SJSA1 (cell line): ENCODE measurements around the gene GRID2. TPM values are rescaled to one million over a fixed set of nuclear protein-coding genes. Genes with fewer than 3 reads are reported as not detected.

Experiments used
- DNase-seq, 2 experiments: peaks; one replicate each; pipeline ENCODE4 v3.0.0-alpha.2; 2015 to 2020; ENCODE audit warnings: low spot score in 2 of 2, low read depth in 1 of 2
- H3K27ac ChIP-seq: fragments of 250-450 bp; sonication (Bioruptor Pico); 2 replicates; pipeline ENCODE4 v1.5.1; 2020; ENCODE audit warnings: mild to moderate bottlenecking, moderate library complexity
- H3K27me3 ChIP-seq: fragments of 250-450 bp; sonication (Bioruptor Pico); replicated peaks from 2 replicates; pipeline ENCODE4 v1.5.1; 2020; ENCODE audit warnings: mild to moderate bottlenecking, moderate library complexity
- H3K36me3 ChIP-seq: fragments of 250-450 bp; sonication (Bioruptor Pico); 2 replicates; pipeline ENCODE4 v1.5.1; 2020; ENCODE audit warnings: mild to moderate bottlenecking
- H3K4me1 ChIP-seq: fragments of 250-450 bp; sonication (Bioruptor Pico); replicated peaks from 2 replicates; pipeline ENCODE4 v1.6.1; 2021; ENCODE audit warnings: mild to moderate bottlenecking
- H3K4me3 ChIP-seq: fragments of 250-450 bp; sonication (Bioruptor Pico); 2 replicates; pipeline ENCODE4 v1.5.1; 2020; ENCODE audit warnings: mild to moderate bottlenecking
- H3K9me3 ChIP-seq: fragments of 250-450 bp; sonication (Bioruptor Pico); replicated peaks from 2 replicates; pipeline ENCODE4 v1.5.1; 2020; ENCODE audit warnings: mild to moderate bottlenecking
- total RNA-seq: library from RNA; depleted of rRNA; stranded (reverse); fragments of >200 nt; shearing (Covaris generic); gene quantifications from 2 replicates; pipeline ENCODE4 v1.2.3, GENCODE V29; 2014

The GRID2 gene
- total RNA-seq, 1 experiment from 2014 or later = not detected

GRCh38 chr4:92483341-92483740 is 179.6 kb downstream of the GRID2 start:
- Histone ChIP-seq H3K36me3 (no peaks in the 10 kb centered on the region), H3K4me3 (no peak overlapping the region), H3K27ac (no peak overlapping the region), H3K4me1 (no peaks in the 10 kb centered on the region), H3K27me3 (peaks cover 2% of the 10 kb centered on the region; the same call in 1 of the 2 replicates), H3K9me3 (no peaks in the 10 kb centered on the region)
- DNase-seq = no peak

- Histone ChIP-seq H3K4me3 (no peak overlapping the region), H3K4me1 (no peaks in the 10 kb centered on the region), H3K27ac (no peak overlapping the region), H3K36me3 (no peaks in the 10 kb centered on the region), H3K27me3 (no peaks in the 10 kb centered on the region), H3K9me3 (no peaks in the 10 kb centered on the region)
- no peak for DNase-seq
These were observed 184.7 kb downstream of the GRID2 start for GRCh38 chr4:92488496-92488895.

GRCh38 chr4:92497141-92497540 is 193.4 kb downstream of the GRID2 start:
- H3K4me3 ChIP-seq = no peak overlapping the region
- H3K4me1 ChIP-seq = no peaks in the 10 kb centered on the region
- H3K27me3 ChIP-seq = no peaks in the 10 kb centered on the region
- H3K36me3 ChIP-seq = no peaks in the 10 kb centered on the region
- H3K27ac ChIP-seq = no peak overlapping the region
- no peaks in the 10 kb centered on the region for H3K9me3 ChIP-seq
- no peak for DNase-seq

GRCh38 chr4:92501456-92501855 is 197.7 kb downstream of the GRID2 start:
- Histone ChIP-seq H3K27me3 (no peaks in the 10 kb centered on the region), H3K9me3 (no peaks in the 10 kb centered on the region), H3K36me3 (no peaks in the 10 kb centered on the region), H3K4me1 (no peaks in the 10 kb centered on the region), H3K4me3 (no peak overlapping the region), H3K27ac (no peak overlapping the region)
- no peak for DNase-seq

- H3K36me3 ChIP-seq = no peaks in the 10 kb centered on the region
These were observed 203.2 kb downstream of the GRID2 start for GRCh38 chr4:92506933-92507332.

GRCh38 chr4:92514627-92515026 is 210.9 kb downstream of the GRID2 start:
- H3K9me3 ChIP-seq = no peaks in the 10 kb centered on the region
- H3K4me1 ChIP-seq = no peaks in the 10 kb centered on the region
- H3K27me3 ChIP-seq = no peaks in the 10 kb centered on the region
- no peak for DNase-seq
- H3K27ac ChIP-seq = no peak overlapping the region
- no peak overlapping the region for H3K4me3 ChIP-seq
- no peaks in the 10 kb centered on the region for H3K36me3 ChIP-seq

More at GRCh38 chr4:92506933-92507332, 203.2 kb downstream of the GRID2 start:
- Histone ChIP-seq H3K4me3 (no peak overlapping the region), H3K27me3 (no peaks in the 10 kb centered on the region), H3K4me1 (no peaks in the 10 kb centered on the region), H3K9me3 (no peaks in the 10 kb centered on the region), H3K27ac (no peak overlapping the region)
- no peak for DNase-seq

GRCh38 chr4:92516450-92516849 is 212.7 kb downstream of the GRID2 start:
- H3K4me1 ChIP-seq = no peaks in the 10 kb centered on the region
- no peak overlapping the region for H3K4me3 ChIP-seq
- H3K27ac ChIP-seq = no peak overlapping the region
- H3K36me3 ChIP-seq = no peaks in the 10 kb centered on the region
- DNase-seq = no peak
- no peaks in the 10 kb centered on the region for H3K27me3 ChIP-seq
- no peaks in the 10 kb centered on the region for H3K9me3 ChIP-seq

- Histone ChIP-seq H3K9me3 (no peaks in the 10 kb centered on the region), H3K4me3 (no peak overlapping the region), H3K27me3 (no peaks in the 10 kb centered on the region), H3K4me1 (no peaks in the 10 kb centered on the region), H3K27ac (no peak overlapping the region), H3K36me3 (no peaks in the 10 kb centered on the region)
- no peak for DNase-seq
These were observed 216.0 kb downstream of the GRID2 start for GRCh38 chr4:92519727-92520126.

- no peak for DNase-seq
- Histone ChIP-seq H3K9me3 (no peaks in the 10 kb centered on the region), H3K4me1 (no peaks in the 10 kb centered on the region), H3K27me3 (no peaks in the 10 kb centered on the region), H3K36me3 (no peaks in the 10 kb centered on the region), H3K4me3 (no peak overlapping the region), H3K27ac (no peak overlapping the region)
These were observed 216.8 kb downstream of the GRID2 start for GRCh38 chr4:92520563-92520962.

- H3K27me3 ChIP-seq = no peaks in the 10 kb centered on the region
- H3K4me1 ChIP-seq = no peaks in the 10 kb centered on the region
- DNase-seq = no peak
- H3K4me3 ChIP-seq = no peak overlapping the region
- no peaks in the 10 kb centered on the region for H3K36me3 ChIP-seq
- no peaks in the 10 kb centered on the region for H3K9me3 ChIP-seq
- H3K27ac ChIP-seq = no peak overlapping the region
These were observed 218.2 kb downstream of the GRID2 start for GRCh38 chr4:92521941-92522340.

GRCh38 chr4:92522356-92522755 is 218.6 kb downstream of the GRID2 start:
- Histone ChIP-seq H3K36me3 (no peaks in the 10 kb centered on the region), H3K27me3 (no peaks in the 10 kb centered on the region), H3K4me1 (no peaks in the 10 kb centered on the region), H3K27ac (no peak overlapping the region), H3K4me3 (no peak overlapping the region), H3K9me3 (no peaks in the 10 kb centered on the region)
- no peak for DNase-seq

- Histone ChIP-seq H3K27me3 (no peaks in the 10 kb centered on the region), H3K4me3 (no peak overlapping the region)
- no peak for DNase-seq
These were observed 220.4 kb downstream of the GRID2 start for GRCh38 chr4:92524131-92524530.

GRCh38 chr4:92528541-92528940 is 224.8 kb downstream of the GRID2 start:
- Histone ChIP-seq H3K4me3 (no peak overlapping the region), H3K27ac (no peak overlapping the region), H3K27me3 (no peaks in the 10 kb centered on the region), H3K4me1 (no peaks in the 10 kb centered on the region), H3K36me3 (no peaks in the 10 kb centered on the region), H3K9me3 (no peaks in the 10 kb centered on the region)
- no peak for DNase-seq

More at GRCh38 chr4:92524131-92524530, 220.4 kb downstream of the GRID2 start:
- Histone ChIP-seq H3K36me3 (no peaks in the 10 kb centered on the region), H3K27ac (no peak overlapping the region), H3K4me1 (no peaks in the 10 kb centered on the region), H3K9me3 (no peaks in the 10 kb centered on the region)

GRCh38 chr4:92529510-92529909 is 225.7 kb downstream of the GRID2 start:
- Histone ChIP-seq H3K36me3 (no peaks in the 10 kb centered on the region), H3K27me3 (no peaks in the 10 kb centered on the region), H3K27ac (no peak overlapping the region), H3K4me1 (no peaks in the 10 kb centered on the region), H3K9me3 (no peaks in the 10 kb centered on the region), H3K4me3 (no peak overlapping the region)
- no peak for DNase-seq

- Histone ChIP-seq H3K36me3 (no peaks in the 10 kb centered on the region), H3K4me3 (no peak overlapping the region), H3K27ac (no peak overlapping the region), H3K9me3 (no peaks in the 10 kb centered on the region), H3K4me1 (no peaks in the 10 kb centered on the region), H3K27me3 (no peaks in the 10 kb centered on the region)
- DNase-seq = no peak
These were observed 231.8 kb downstream of the GRID2 start for GRCh38 chr4:92535599-92535998.
